K562 (cell line): Measurements from ENCODE around the gene PALLD. TPM values are rescaled to one million over a fixed set of nuclear protein-coding genes. Genes with fewer than 3 reads are reported as not detected.

Experiments used
- ATAC-seq: fragments of 200-7000 bp; cut with Tn5 transposase; 3 replicates; pipeline ENCODE4 v1.9.1; 2020; ENCODE audit warnings: moderate library complexity
- BruUV-seq: library from RNA; stranded (reverse); fragments of 400-500 nt; replicated peaks from 2 replicates; lab custom pipeline; 2021; lab: Mats Ljungman, UMichigan
- CTCF ChIA-PET: fragments of 300-600 bp; formaldehyde crosslinking; extraction: SDS; loops from one replicate; lab custom pipeline; 2021; ENCODE audit warnings: low intra/inter-chr PET ratio; lab: Yijun Ruan, JAX
- POLR2A ChIA-PET: fragments of 300-600, 350-650 bp; sonication (Branson Sonifier 250); formaldehyde crosslinking; extraction: SDS; loops from one replicate; lab custom pipeline; 2021; ENCODE audit warnings: antibody characterized with exemption, inconsistent platforms; lab: Yijun Ruan, JAX
- DNase-seq, 4 experiments: peaks; one replicate each; pipeline versions ENCODE4 v3.0.0 to v3.0.0-alpha.2; 2011 to 2018; ENCODE audit warnings: low spot score in 3 of 4, mixed read lengths in 3 of 4; ENCODE audit errors: extremely low read depth in 1 of 4
- FAIRE-seq: peaks from 2 replicates; lab custom pipeline; 2011; peaks lifted over from hg19 to GRCh38; lab: Jason Lieb, UNC
- H2AFZ ChIP-seq: 2 replicates; pipeline ENCODE4 v1.6.0; 2011; ENCODE audit warnings: low read depth, low read length, control low read depth, inconsistent platforms
- H3K27ac ChIP-seq: fragments of 200-600 bp; 3 replicates; pipeline ENCODE4 v1.8.0; 2011; ENCODE audit warnings: low read depth, mild to moderate bottlenecking, control low read depth, inconsistent platforms, low read length, moderate library complexity, mixed read lengths; ENCODE audit errors: extremely low read depth
- H3K27me3 ChIP-seq, 2 experiments: fragments of 300-600 bp in 1 of 2; 2 replicates in 1 of 2; 3 replicates in 1 of 2; pipeline versions ENCODE4 v1.6.0 to v1.8.0; 2011; ENCODE audit warnings: inconsistent platforms in 2 of 2, low read length in 2 of 2, mild to moderate bottlenecking in 1 of 2, mixed read lengths in 1 of 2, moderate library complexity in 1 of 2; ENCODE audit not compliant: control insufficient read depth in 2 of 2, insufficient read depth in 2 of 2
- H3K36me3 ChIP-seq: fragments of 300-600 bp; 3 replicates; pipeline ENCODE4 v1.8.0; 2011; ENCODE audit warnings: mild to moderate bottlenecking, low read length, inconsistent platforms; ENCODE audit not compliant: control insufficient read depth, insufficient read depth
- H3K4me1 ChIP-seq, 2 experiments: fragments of 200-600 bp in 1 of 2; replicated peaks in 1 of 2; 2 replicates in 1 of 2; 3 replicates in 1 of 2; pipeline versions ENCODE4 v1.5.1 to v1.8.0; 2011; ENCODE audit warnings: inconsistent platforms in 2 of 2, low read length in 2 of 2, mild to moderate bottlenecking in 1 of 2, mixed read lengths in 1 of 2, moderate library complexity in 1 of 2; ENCODE audit not compliant: control insufficient read depth in 2 of 2, insufficient read depth in 2 of 2
- H3K4me2 ChIP-seq: 2 replicates; pipeline ENCODE4 v1.6.1; 2011; ENCODE audit warnings: low read length, control low read depth, inconsistent platforms, mixed read lengths; ENCODE audit not compliant: insufficient read depth
- H3K4me3 ChIP-seq: fragments of 200-600 bp; sonication (generic), shearing (Covaris generic); 2 replicates; pipeline ENCODE4 v1.5.1; 2016; ENCODE audit warnings: control low read depth, inconsistent platforms
- H3K79me2 ChIP-seq: fragments of 200-600 bp; 3 replicates; pipeline ENCODE4 v1.8.0; 2011; ENCODE audit warnings: low read length, inconsistent platforms; ENCODE audit not compliant: control insufficient read depth, insufficient read depth
- H3K9ac ChIP-seq, 2 experiments: 2 replicates each; pipeline versions ENCODE4 v1.6.0 to v1.6.1; 2011; ENCODE audit warnings: low read depth in 2 of 2, low read length in 2 of 2, control low read depth in 1 of 2, inconsistent platforms in 1 of 2, mild to moderate bottlenecking in 1 of 2, mixed read lengths in 1 of 2; ENCODE audit not compliant: insufficient read depth in 1 of 2
- H3K9me1 ChIP-seq: one replicate; pipeline ENCODE4 v1.6.0; 2011; ENCODE audit warnings: inconsistent platforms, mild to moderate bottlenecking, low read length, moderate library complexity; ENCODE audit not compliant: control insufficient read depth, insufficient read depth
- H3K9me3 ChIP-seq: replicated peaks from 2 replicates; pipeline ENCODE4 v1.5.1; 2011; ENCODE audit warnings: low read depth, low read length, inconsistent platforms; ENCODE audit not compliant: control insufficient read depth, insufficient read depth
- H4K20me1 ChIP-seq: replicated peaks from 2 replicates; pipeline ENCODE4 v1.6.1; 2011; ENCODE audit warnings: low read length, inconsistent platforms, mixed read lengths; ENCODE audit not compliant: control insufficient read depth, insufficient read depth
- EGR1 ChIP-seq: fragments of 450-650 bp; conservative IDR thresholded peaks from 2 replicates; pipeline ENCODE4 v1.6.1; 2017; ENCODE audit warnings: mild to moderate bottlenecking
- ERF ChIP-seq: fragments of 450-650 bp; formaldehyde crosslinking; IDR thresholded peaks from 2 replicates; pipeline ENCODE4 v1.4.0; 2020; ENCODE audit warnings: mild to moderate bottlenecking, mixed read lengths
- HOXB6 ChIP-seq: fragments of 250-450 bp; sonication (Bioruptor Pico); IDR thresholded peaks from 2 replicates; pipeline ENCODE4 v1.5.1; 2022; ENCODE audit warnings: mild to moderate bottlenecking, borderline replicate concordance
- JUND ChIP-seq, 2 experiments: IDR thresholded peaks; 2 replicates in 1 of 2; 3 replicates in 1 of 2; pipeline ENCODE4 v1.6.1; 2011; ENCODE audit warnings: borderline replicate concordance in 2 of 2, low read depth in 2 of 2, low read length in 2 of 2, improper control_type of control experiment in 1 of 2, missing biosample characterization in 1 of 2, missing genetic modification characterization in 1 of 2, missing genetic modification reagents in 1 of 2
- POLR3G ChIP-seq: IDR thresholded peaks from 2 replicates; pipeline ENCODE4 v1.6.1; 2011; ENCODE audit not compliant: insufficient read length, insufficient replicate concordance; ENCODE audit errors: extremely low read depth
- SMC3 ChIP-seq: conservative IDR thresholded peaks from 2 replicates; pipeline ENCODE4 v1.6.1; 2011; ENCODE audit warnings: low read depth, low read length, improper control_type of control experiment; ENCODE audit not compliant: insufficient read depth
- SPI1 ChIP-seq: IDR thresholded peaks from 2 replicates; pipeline ENCODE4 v1.6.1; 2011; ENCODE audit warnings: low read depth, low read length, control low read depth, borderline replicate concordance
- ZC3H4 ChIP-seq: sonication (generic); formaldehyde crosslinking; IDR thresholded peaks from 2 replicates; pipeline ENCODE4 v1.9.0; 2021; ENCODE audit warnings: missing genetic modification reagents, borderline replicate concordance
- ZNF224 ChIP-seq: sonication (generic); formaldehyde crosslinking; IDR thresholded peaks from 2 replicates; pipeline ENCODE4 v1.8.0; 2022; ENCODE audit warnings: mild to moderate bottlenecking, missing genetic modification reagents
- ZNF507 ChIP-seq: conservative IDR thresholded peaks from 2 replicates; pipeline ENCODE4 v1.6.1; 2017; ENCODE audit warnings: missing genetic modification characterization, missing compliant biosample characterization
- in situ Hi-C: fragments of 300-500 bp; cut with MboI; formaldehyde crosslinking; loops from 4 replicates; pipeline ENCODE4 v1.15.0; 2018; ENCODE audit warnings: inconsistent platforms, mixed read lengths
- intact Hi-C: fragments of 100-400 bp; cut with micrococcal nuclease; formaldehyde crosslinking; loops from 2 replicates; pipeline ENCODE4 v1.14.2; 2022
- polyA plus RNA-seq, 8 experiments: library from polyadenylated mRNA; depleted of rRNA in 4 of 8; stranded (reverse) in 5 of 8; unstranded in 3 of 8; fragments of >200 nt; fragmentation: Nextera tagmentation in 2 of 8; fragmentation: Illumina TruSeq in 1 of 8; extraction: Ambion mirVana in 2 of 8; extraction: Trizol in 1 of 8; gene quantifications; 2 replicates each; pipeline versions ENCODE4 v1.2.1 to v1.2.3, GENCODE V29; 2011 to 2014; ENCODE audit warnings: inconsistent platforms in 1 of 8, missing spikeins in 1 of 8
- total RNA-seq, 7 experiments: library from RNA; depleted of rRNA in 6 of 7; stranded (reverse); fragments of >200 nt in 6 of 7; fragmentation: Illumina TruSeq in 2 of 7; extraction: Trizol in 2 of 7; gene quantifications; 2 replicates each; pipeline versions ENCODE4 v1.2.1 to v1.2.3, GENCODE V29; 2011 to 2021; ENCODE audit warnings: low replicate concordance in 1 of 7

The PALLD gene
- total and polyA plus RNA-seq, 9 of the 15 experiments (the other 6 are each of a cell fraction or from before 2014, with no cell fraction given) = 0.01 to 0.35 (median 0.06) TPM; not detected in 3

DNA sequence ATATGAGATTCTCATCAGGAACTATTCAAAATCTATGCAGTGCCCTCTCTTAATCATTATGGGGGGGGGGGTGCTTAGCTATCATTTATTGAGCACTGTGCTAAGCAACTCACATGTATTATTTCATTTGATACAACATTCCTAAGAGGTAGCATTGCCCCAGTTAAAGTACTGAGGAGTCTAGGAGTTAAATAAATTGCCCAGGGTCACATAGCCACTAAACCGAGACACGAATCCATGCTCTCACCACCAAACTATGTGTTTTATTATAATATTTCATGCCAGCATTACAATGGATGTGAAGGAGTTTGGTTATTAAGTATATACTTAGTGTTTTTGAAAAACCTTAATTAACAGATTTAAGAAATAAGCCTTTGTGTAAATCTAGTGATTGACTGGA lies 381.8 kb downstream of the PALLD start (continued):
- TF ChIP-seq ZC3H4 (CRISPR knock-in tag) = no peak
- no peak for TF ChIP-seq SMC3

DNA sequence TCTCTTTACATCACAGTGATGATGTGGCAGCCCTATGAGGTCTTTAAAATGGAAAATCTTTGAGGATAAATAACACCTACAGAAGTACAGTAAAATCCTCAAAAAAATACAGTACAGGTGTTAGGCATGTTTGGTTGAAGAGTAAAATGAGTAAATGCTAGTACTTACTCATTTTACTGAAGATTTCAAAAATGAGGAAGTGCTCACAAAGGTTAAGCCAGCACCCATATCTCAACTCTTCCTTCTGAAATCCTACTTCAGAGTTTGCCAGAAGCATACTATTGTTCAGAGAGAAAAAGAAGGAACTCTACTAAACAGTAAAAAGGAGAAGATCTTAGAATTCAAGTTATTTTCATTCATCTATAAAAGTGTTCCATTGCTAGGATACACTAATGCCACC lies 382.3 kb downstream of the PALLD start:
- H2AFZ ChIP-seq = no peak overlapping the region
- in situ Hi-C loops (no loop called here), intact Hi-C loops (no loop called here)
- H3K79me2 ChIP-seq = no peaks in the 10 kb centered on the region
- DNase-seq (no peak), ATAC-seq (no peak), FAIRE-seq (no peak)
- H3K9me1 ChIP-seq = no peaks in the 10 kb centered on the region
- H3K9ac ChIP-seq = no peak overlapping the region
- no peak overlapping the region for H3K4me2 ChIP-seq
- CTCF ChIA-PET = no interaction called here
- H4K20me1 ChIP-seq = no peaks in the 10 kb centered on the region
- H3K27me3 ChIP-seq = peaks cover 0 to 11% of the 10 kb centered on the region in 2 experiments; a peak in 3 of 5 replicates
- TF ChIP-seq HOXB6 (CRISPR knock-in tag) = no peak
- no peak for TF ChIP-seq ZNF224 (CRISPR knock-in tag)
- TF ChIP-seq POLR3G = no peak
- no peak for TF ChIP-seq ZNF507 (tag)
- TF ChIP-seq EGR1 = no peak
- TF ChIP-seq SPI1 = peak; percentile 90
- TF ChIP-seq ERF (CRISPR knock-in tag) = no peak
- TF ChIP-seq JUND (IDR thresholded peaks at IDR 0.05; ENCODE audit: borderline replicate concordance, low read depth, low read length) = no peak
- no peak for TF ChIP-seq JUND (tag; IDR thresholded peaks at IDR 0.05; ENCODE audit: borderline replicate concordance, low read depth, low read length)
- H3K4me3 ChIP-seq = no peak overlapping the region
- BruUV-seq = no TSS peak
- peaks cover 0 to 3% of the 10 kb centered on the region in 2 experiments; a peak in 2 of 5 replicates for H3K4me1 ChIP-seq
- H3K9me3 ChIP-seq = no peaks in the 10 kb centered on the region
- POLR2A ChIA-PET = no interaction called here
- no peaks in the 10 kb centered on the region for H3K36me3 ChIP-seq
- H3K27ac ChIP-seq = no peak overlapping the region
